Measurements from ENCODE around the gene RAC3.

- no peak for TF ChIP-seq POLR2A (IDR thresholded peaks at IDR 0.05)
- TF ChIP-seq, protein P1, sequence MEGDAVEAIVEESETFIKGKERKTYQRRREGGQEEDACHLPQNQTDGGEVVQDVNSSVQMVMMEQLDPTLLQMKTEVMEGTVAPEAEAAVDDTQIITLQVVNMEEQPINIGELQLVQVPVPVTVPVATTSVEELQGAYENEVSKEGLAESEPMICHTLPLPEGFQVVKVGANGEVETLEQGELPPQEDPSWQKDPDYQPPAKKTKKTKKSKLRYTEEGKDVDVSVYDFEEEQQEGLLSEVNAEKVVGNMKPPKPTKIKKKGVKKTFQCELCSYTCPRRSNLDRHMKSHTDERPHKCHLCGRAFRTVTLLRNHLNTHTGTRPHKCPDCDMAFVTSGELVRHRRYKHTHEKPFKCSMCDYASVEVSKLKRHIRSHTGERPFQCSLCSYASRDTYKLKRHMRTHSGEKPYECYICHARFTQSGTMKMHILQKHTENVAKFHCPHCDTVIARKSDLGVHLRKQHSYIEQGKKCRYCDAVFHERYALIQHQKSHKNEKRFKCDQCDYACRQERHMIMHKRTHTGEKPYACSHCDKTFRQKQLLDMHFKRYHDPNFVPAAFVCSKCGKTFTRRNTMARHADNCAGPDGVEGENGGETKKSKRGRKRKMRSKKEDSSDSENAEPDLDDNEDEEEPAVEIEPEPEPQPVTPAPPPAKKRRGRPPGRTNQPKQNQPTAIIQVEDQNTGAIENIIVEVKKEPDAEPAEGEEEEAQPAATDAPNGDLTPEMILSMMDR (IDR thresholded peaks at IDR 0.05), result no peak
Measured at GRCh38 chr17:82015311-82015971, 16.0 kb upstream of the RAC3 start.

All from esophagus squamous epithelium (tissue), 4 donors.